Hepatocyte (in vitro differentiated cells): ENCODE results near the gene CPNE4.

Experiments used
- CTCF ChIP-seq: fragments of 200-600 bp; sonication (generic); IDR thresholded peaks from 2 replicates; pipeline ENCODE4 v1.5.1; 2016; ENCODE audit warnings: antibody characterized with exemption, mild to moderate bottlenecking; ENCODE audit not compliant: poor library complexity
- EZH2 ChIP-seq: fragments of 200-600 bp; sonication (generic); IDR thresholded peaks from 2 replicates; pipeline ENCODE4 v1.6.1; 2016; ENCODE audit warnings: antibody characterized with exemption, mild to moderate bottlenecking, borderline replicate concordance
- EZH2phosphoT487 ChIP-seq: fragments of 200-600 bp; sonication (generic); IDR thresholded peaks from one replicate; pipeline ENCODE4 v1.6.1; 2018; ENCODE audit warnings: antibody characterized with exemption, mild to moderate bottlenecking, low read depth, moderate library complexity; ENCODE audit not compliant: unreplicated experiment, severe bottlenecking

- TF ChIP-seq CTCF (no peak), EZH2 (no peak), EZH2phosphoT487 (no peak)
These were observed 17.7 kb downstream of the CPNE4 start for GRCh38 chr3:132017137-132017536.
